Right lobe of liver (tissue), 6 donors: ENCODE measurements around the gene ARL6IP4. TPM values are rescaled to one million over a fixed set of nuclear protein-coding genes. Genes with fewer than 3 reads are reported as not detected.

Experiments used
- ATAC-seq, 4 donors: fragments of 200-7000 bp; cut with Tn5 transposase; one replicate each; pipeline ENCODE4 v1.9.1; 2020; ENCODE audit warnings: mild to moderate bottlenecking in 4 of 4, moderate library complexity in 4 of 4
- DNase-seq, 3 donors: peaks; one replicate each; pipeline ENCODE4 v3.0.0-alpha.2; 2020
- H3K27ac ChIP-seq, 3 donors: fragments of 200-600 bp; one replicate each; pipeline ENCODE4 v1.8.0; 2022
- H3K27me3 ChIP-seq, 2 donors: fragments of 200-600 bp; one replicate each; pipeline ENCODE4 v1.8.0; 2022
- H3K36me3 ChIP-seq, 4 donors: fragments of 200-600 bp; sonication (generic) in 1 of 4; one replicate each; pipeline versions ENCODE4 v1.5.1 to v1.8.0; 2017 to 2022; ENCODE audit warnings: control low read depth in 1 of 4
- H3K4me1 ChIP-seq, 4 donors: fragments of 200-600 bp; sonication (generic) in 1 of 4; one replicate each; pipeline versions ENCODE4 v1.5.1 to v1.8.0; 2017 to 2022; ENCODE audit warnings: control low read depth in 1 of 4
- H3K4me3 ChIP-seq, 3 donors: fragments of 200-600 bp; one replicate each; pipeline ENCODE4 v1.8.0; 2022
- H3K9me3 ChIP-seq, 4 donors: fragments of 200-600 bp; sonication (generic) in 1 of 4; one replicate each; pipeline versions ENCODE4 v1.5.1 to v1.8.0; 2017 to 2022; ENCODE audit warnings: control low read depth in 1 of 4
- POLR2A ChIP-seq: fragments of 450-650 bp; IDR thresholded peaks from one replicate; pipeline ENCODE4 v1.6.1; 2017; ENCODE audit warnings: antibody characterized with exemption, mild to moderate bottlenecking
- WGBS: methylation state at CpG from one replicate; pipeline ENCODE4 v1.1.6; 2018; ENCODE audit warnings: low coverage, low lambda C conversion rate; ENCODE audit not compliant: insufficient coverage; ENCODE audit errors: missing lambda C conversion rate; 5-methylcytosine and 5-hydroxymethylcytosine counted together
- intact Hi-C, 2 donors: fragments of 100-400 bp; cut with DNase I; formaldehyde crosslinking; loops; one replicate each; pipeline versions ENCODE4 v1.11.2 to v1.14.1; 2022
- total RNA-seq, 6 experiments: library from RNA; depleted of rRNA in 2 of 6; stranded (reverse); fragments of >200 nt in 2 of 6; fragmentation: NEBNext Ultra II Directional in 3 of 6; extraction: Animal tissue kit (Norgen Biotek cat#: 25700) in 3 of 6; gene quantifications; one replicate each; pipeline versions ENCODE4 v1.1.0 to v1.2.4, GENCODE V29; 2016 to 2023
- TF ChIP-seq, protein P1 (sequence below), 4 donors: fragments of 200-600 bp in 3 of 4; fragments of 450-650 bp in 1 of 4; IDR thresholded peaks; one replicate each; pipeline versions ENCODE4 v1.5.1 to v1.8.0; 2016 to 2022; ENCODE audit warnings: antibody characterized with exemption in 4 of 4, mild to moderate bottlenecking in 2 of 4
- donor health status: DM: no; HTN: yes; CAD: no.
- donor health status: DM: no; HTN: no; CAD: no.
- donor health status: DM: no; HTN: no; CAD: no.
- donor health status: DM: no; HTN: yes; CAD: no.
- donor health status: DM: no; HTN: yes; CAD: no.

Gene ARL6IP4
- total RNA-seq, 6 experiments from 2014 or later: 84.7 to 146 (median 110) TPM

- H3K4me3 ChIP-seq: no peak overlapping the region
- DNase-seq (peak in 1 of 3 donors; percentile 37), ATAC-seq (no peak)
- peaks cover 0 to 25% (median 8%) of the 10 kb centered on the region in 4 donors for H3K4me1 ChIP-seq
- no peak for TF ChIP-seq POLR2A
- TF ChIP-seq, protein P1, sequence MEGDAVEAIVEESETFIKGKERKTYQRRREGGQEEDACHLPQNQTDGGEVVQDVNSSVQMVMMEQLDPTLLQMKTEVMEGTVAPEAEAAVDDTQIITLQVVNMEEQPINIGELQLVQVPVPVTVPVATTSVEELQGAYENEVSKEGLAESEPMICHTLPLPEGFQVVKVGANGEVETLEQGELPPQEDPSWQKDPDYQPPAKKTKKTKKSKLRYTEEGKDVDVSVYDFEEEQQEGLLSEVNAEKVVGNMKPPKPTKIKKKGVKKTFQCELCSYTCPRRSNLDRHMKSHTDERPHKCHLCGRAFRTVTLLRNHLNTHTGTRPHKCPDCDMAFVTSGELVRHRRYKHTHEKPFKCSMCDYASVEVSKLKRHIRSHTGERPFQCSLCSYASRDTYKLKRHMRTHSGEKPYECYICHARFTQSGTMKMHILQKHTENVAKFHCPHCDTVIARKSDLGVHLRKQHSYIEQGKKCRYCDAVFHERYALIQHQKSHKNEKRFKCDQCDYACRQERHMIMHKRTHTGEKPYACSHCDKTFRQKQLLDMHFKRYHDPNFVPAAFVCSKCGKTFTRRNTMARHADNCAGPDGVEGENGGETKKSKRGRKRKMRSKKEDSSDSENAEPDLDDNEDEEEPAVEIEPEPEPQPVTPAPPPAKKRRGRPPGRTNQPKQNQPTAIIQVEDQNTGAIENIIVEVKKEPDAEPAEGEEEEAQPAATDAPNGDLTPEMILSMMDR (IDR thresholded peaks at IDR 0.05): no peak
- H3K36me3 ChIP-seq: no peaks in the 10 kb centered on the region
- H3K27me3 ChIP-seq: no peaks in the 10 kb centered on the region
- H3K9me3 ChIP-seq: no peaks in the 10 kb centered on the region
- intact Hi-C loops: no loop called here
- WGBS: no CpG with 5 or more reads among the region's 15 CpGs
- no peak overlapping the region for H3K27ac ChIP-seq
Measured at GRCh38 chr12:122976648-122976975, 3.9 kb upstream of the ARL6IP4 start.

- ATAC-seq: no peak
- intact Hi-C loops: no loop called here
- Histone ChIP-seq H3K27ac (no peak overlapping the region), H3K27me3 (no peaks in the 10 kb centered on the region), H3K9me3 (no peaks in the 10 kb centered on the region), H3K4me3 (no peak overlapping the region), H3K4me1 (peaks cover 0 to 31% (median 11%) of the 10 kb centered on the region in 4 donors), H3K36me3 (no peaks in the 10 kb centered on the region)
- WGBS: 89% methylated on average over 1 of the region's 6 CpGs
- no peak for DNase-seq
- TF ChIP-seq, protein P1 (IDR thresholded peaks at IDR 0.05): no peak
- TF ChIP-seq POLR2A: no peak
Measured at GRCh38 chr12:122977153-122977552, 3.3 kb upstream of the ARL6IP4 start.

DNA sequence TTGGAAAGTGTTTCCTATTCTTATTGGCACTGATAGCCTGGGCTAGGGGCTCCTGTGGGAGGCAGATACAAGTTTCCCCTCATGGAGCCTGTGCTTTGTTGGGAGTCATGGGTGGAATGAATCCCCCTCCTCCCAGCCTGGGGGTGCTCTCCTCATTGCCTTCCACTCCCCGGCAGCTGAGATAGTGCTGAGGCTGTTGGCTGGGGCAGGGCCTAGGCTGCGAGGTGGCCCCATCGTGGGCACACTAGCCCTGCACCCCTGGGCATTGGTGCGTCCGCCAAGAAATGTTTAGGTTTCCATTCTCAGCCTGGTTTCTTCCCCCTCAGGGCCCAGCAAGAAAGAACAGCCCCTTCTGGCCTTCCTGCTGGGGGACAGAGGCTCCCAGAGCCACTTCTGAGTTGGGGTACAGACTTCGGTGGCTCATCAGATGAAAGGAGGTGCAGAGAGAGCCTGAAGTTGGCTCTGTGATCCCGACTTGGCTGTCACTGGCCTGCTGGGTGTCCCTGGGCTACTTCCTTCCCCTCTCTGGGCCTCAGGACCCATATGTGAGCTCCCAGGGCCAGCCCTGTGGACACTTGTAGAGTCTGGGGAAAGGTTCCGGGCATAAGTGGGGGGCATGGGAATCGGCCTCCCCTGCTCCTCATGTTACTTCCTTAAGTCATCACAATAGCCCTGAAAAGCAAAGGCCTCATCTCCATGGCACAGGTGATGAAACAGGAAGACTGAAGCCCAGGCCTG, 2.7 kb upstream of the ARL6IP4 start:
- Histone ChIP-seq H3K27me3 (no peaks in the 10 kb centered on the region), H3K27ac (no peak overlapping the region), H3K4me3 (no peak overlapping the region), H3K36me3 (no peaks in the 10 kb centered on the region), H3K9me3 (no peaks in the 10 kb centered on the region), H3K4me1 (peaks cover 0 to 37% (median 15%) of the 10 kb centered on the region in 4 donors)
- TF ChIP-seq POLR2A: no peak
- TF ChIP-seq, protein P1 (IDR thresholded peaks at IDR 0.05): no peak
- 85% methylated on average over 4 of the region's 9 CpGs for WGBS
- no peak for DNase-seq
- no peak for ATAC-seq
- intact Hi-C loops: no loop called here

DNA sequence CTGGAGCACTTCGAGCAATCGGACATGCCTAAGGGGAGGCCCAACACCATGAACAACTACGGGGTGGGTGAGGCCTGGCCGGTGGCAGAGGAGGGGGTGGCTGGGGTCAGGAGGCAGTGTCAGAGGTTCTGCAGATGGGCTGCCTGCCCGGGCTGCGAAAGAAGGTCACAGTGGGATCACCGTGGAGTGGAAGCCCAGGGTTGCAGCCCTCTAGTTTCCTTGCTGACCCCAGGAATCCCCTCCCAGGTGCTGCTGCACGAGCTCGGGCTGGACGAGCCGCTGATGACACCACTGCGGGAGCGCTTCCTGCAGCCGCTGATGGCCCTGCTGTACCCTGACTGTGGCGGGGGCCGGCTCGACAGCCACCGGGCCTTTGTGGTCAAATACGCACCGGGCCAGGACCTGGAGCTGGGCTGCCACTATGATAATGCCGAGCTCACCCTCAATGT, 1.9 kb upstream of the ARL6IP4 start:
- peaks cover 0 to 42% (median 16%) of the 10 kb centered on the region in 4 donors for H3K4me1 ChIP-seq
- TF ChIP-seq, protein P1 (IDR thresholded peaks at IDR 0.05): no peak
- no peak for TF ChIP-seq POLR2A
- H3K27me3 ChIP-seq: no peaks in the 10 kb centered on the region
- ATAC-seq (no peak), DNase-seq (peak in 2 of 3 donors; percentile 19 to 47)
- no peaks in the 10 kb centered on the region for H3K9me3 ChIP-seq
- intact Hi-C loops: no loop called here
- H3K4me3 ChIP-seq: no peak overlapping the region
- H3K36me3 ChIP-seq: no peaks in the 10 kb centered on the region
- H3K27ac ChIP-seq: no peak overlapping the region
- WGBS: no CpG with 5 or more reads among the region's 21 CpGs
